K562 (cell line): Measurements from ENCODE around the gene TUT1. TPM values are rescaled to one million over a fixed set of nuclear protein-coding genes. Genes with fewer than 3 reads are reported as not detected.
A peak's percentile ranks its signal among the peaks of the same experiment; 100 is the strongest.

ENCODE experiments used
- CHD1 ChIP-seq: fragments of 200-600 bp; sonication (generic); IDR thresholded peaks from one replicate; pipeline ENCODE4 v1.6.1; 2012; ENCODE audit warnings: mild to moderate bottlenecking, moderate library complexity, low read length, inconsistent platforms
- CREB1 ChIP-seq, 2 experiments: sonication (generic) in 1 of 2; formaldehyde crosslinking in 1 of 2; IDR thresholded peaks; 2 replicates each; pipeline versions ENCODE4 v1.6.1 to v1.8.0; 2012 to 2022; ENCODE audit warnings: inconsistent platforms in 1 of 2, mild to moderate bottlenecking in 1 of 2, missing genetic modification reagents in 1 of 2, moderate library complexity in 1 of 2
- CXXC5 ChIP-seq: fragments of 250-450 bp; sonication (Bioruptor Pico); IDR thresholded peaks from 2 replicates; pipeline ENCODE4 v1.8.0; 2022; ENCODE audit warnings: inconsistent platforms, mild to moderate bottlenecking, moderate library complexity
- E2F6 ChIP-seq, 2 experiments: IDR thresholded peaks; 2 replicates each; pipeline ENCODE4 v1.6.1; 2011; ENCODE audit warnings: borderline replicate concordance in 1 of 2, control low read depth in 1 of 2, low read depth in 1 of 2, low read length in 1 of 2, mild to moderate bottlenecking in 1 of 2, mixed read lengths in 1 of 2, moderate library complexity in 1 of 2; ENCODE audit not compliant: insufficient read depth in 1 of 2, insufficient read length in 1 of 2, poor library complexity in 1 of 2, severe bottlenecking in 1 of 2; ENCODE audit errors: extremely low read depth in 1 of 2
- ERF ChIP-seq: fragments of 450-650 bp; formaldehyde crosslinking; IDR thresholded peaks from 2 replicates; pipeline ENCODE4 v1.4.0; 2020; ENCODE audit warnings: mild to moderate bottlenecking, mixed read lengths
- HCFC1 ChIP-seq: IDR thresholded peaks from 2 replicates; pipeline ENCODE4 v1.6.1; 2012; ENCODE audit warnings: low read depth, low read length, improper control_type of control experiment
- ILK ChIP-seq: fragments of 450-650 bp; IDR thresholded peaks from 2 replicates; pipeline ENCODE4 v1.6.1; 2016; ENCODE audit warnings: missing genetic modification characterization, low read depth, mild to moderate bottlenecking, missing compliant biosample characterization, moderate library complexity, borderline replicate concordance
- KDM2B ChIP-seq: fragments of 250-450 bp; sonication (Bioruptor Pico); IDR thresholded peaks from 2 replicates; pipeline ENCODE4 v1.8.0; 2021; ENCODE audit warnings: mild to moderate bottlenecking, moderate library complexity
- MTA3 ChIP-seq: fragments of 450-650 bp; formaldehyde crosslinking; IDR thresholded peaks from 2 replicates; pipeline ENCODE4 v1.6.1; 2017; ENCODE audit warnings: mild to moderate bottlenecking, borderline replicate concordance
- MTF1 ChIP-seq: fragments of 250-450 bp; sonication (Bioruptor Pico); IDR thresholded peaks from 2 replicates; pipeline ENCODE4 v1.9.0; 2021; ENCODE audit warnings: moderate library complexity, mild to moderate bottlenecking, inconsistent platforms, borderline replicate concordance
- MYC ChIP-seq, 2 experiments: fragments of 250-450 bp in 1 of 2; sonication (Bioruptor Pico) in 1 of 2; IDR thresholded peaks; 2 replicates each; pipeline versions ENCODE4 v1.5.1 to v1.6.1; 2012 to 2021; ENCODE audit warnings: low read depth in 2 of 2, borderline replicate concordance in 1 of 2, improper control_type of control experiment in 1 of 2, low read length in 1 of 2, mild to moderate bottlenecking in 1 of 2, moderate library complexity in 1 of 2
- NONO ChIP-seq, 2 experiments: fragments of 200-400 bp in 1 of 2; fragments of 450-650 bp in 1 of 2; formaldehyde crosslinking in 1 of 2; IDR thresholded peaks; 2 replicates each; pipeline ENCODE4 v1.6.1; 2017; ENCODE audit warnings: low read depth in 2 of 2, mild to moderate bottlenecking in 2 of 2, moderate library complexity in 2 of 2, low read length in 1 of 2
- PATZ1 ChIP-seq: fragments of 250-450 bp; sonication (Bioruptor Pico); IDR thresholded peaks from 2 replicates; pipeline ENCODE4 v1.5.0; 2020; ENCODE audit warnings: mild to moderate bottlenecking, borderline replicate concordance
- PCBP1 ChIP-seq: fragments of 200-400 bp; formaldehyde crosslinking; IDR thresholded peaks from 2 replicates; pipeline ENCODE4 v1.6.1; 2018; ENCODE audit warnings: mild to moderate bottlenecking, low read depth, low read length; ENCODE audit not compliant: poor library complexity, severe bottlenecking
- POLR2A ChIP-seq: fragments of 450-650 bp; conservative IDR thresholded peaks from 2 replicates; pipeline ENCODE4 v1.6.1; 2016
- SAFB ChIP-seq: fragments of 200-400 bp; formaldehyde crosslinking; IDR thresholded peaks from 2 replicates; pipeline ENCODE4 v1.6.1; 2017; ENCODE audit warnings: low read depth, low read length, borderline replicate concordance
- TBP ChIP-seq: optimal IDR thresholded peaks from 2 replicates; pipeline ENCODE3; 2011; ENCODE audit warnings: low read depth, low read length, improper control_type of control experiment
- TEAD1 ChIP-seq, 2 experiments: fragments of 450-650 bp in 1 of 2; sonication (generic) in 1 of 2; formaldehyde crosslinking; IDR thresholded peaks; 2 replicates each; pipeline versions ENCODE4 v1.4.0 to v1.8.0; 2020 to 2022; ENCODE audit warnings: mild to moderate bottlenecking in 2 of 2, missing genetic modification reagents in 1 of 2
- VEZF1 ChIP-seq: fragments of 200-800 bp; sonication (Bioruptor generic); IDR thresholded peaks from 2 replicates; pipeline ENCODE4 v1.6.1; 2017; ENCODE audit warnings: missing genetic modification characterization, missing compliant biosample characterization
- ZFX ChIP-seq: sonication (generic); formaldehyde crosslinking; IDR thresholded peaks from 2 replicates; pipeline ENCODE4 v1.8.0; 2022; ENCODE audit warnings: mild to moderate bottlenecking, missing genetic modification reagents, moderate library complexity
- ZKSCAN3 ChIP-seq: fragments of 250-450 bp; sonication (Bioruptor Pico); IDR thresholded peaks from 2 replicates; pipeline ENCODE4 v1.4.0; 2020
- ZNF12 ChIP-seq: sonication (generic); formaldehyde crosslinking; IDR thresholded peaks from 2 replicates; pipeline ENCODE4 v1.4.0; 2020; ENCODE audit warnings: mild to moderate bottlenecking, missing genetic modification reagents
- polyA plus RNA-seq, 8 experiments: library from polyadenylated mRNA; depleted of rRNA in 4 of 8; stranded (reverse) in 5 of 8; unstranded in 3 of 8; fragments of >200 nt; fragmentation: Nextera tagmentation in 2 of 8; fragmentation: Illumina TruSeq in 1 of 8; extraction: Ambion mirVana in 2 of 8; extraction: Trizol in 1 of 8; gene quantifications; 2 replicates each; pipeline versions ENCODE4 v1.2.1 to v1.2.3, GENCODE V29; 2011 to 2014; ENCODE audit warnings: inconsistent platforms in 1 of 8, missing spikeins in 1 of 8
- total RNA-seq, 7 experiments: library from RNA; depleted of rRNA in 6 of 7; stranded (reverse); fragments of >200 nt in 6 of 7; fragmentation: Illumina TruSeq in 2 of 7; extraction: Trizol in 2 of 7; gene quantifications; 2 replicates each; pipeline versions ENCODE4 v1.2.1 to v1.2.3, GENCODE V29; 2011 to 2021; ENCODE audit warnings: low replicate concordance in 1 of 7

Gene TUT1
- total and polyA plus RNA-seq, 9 of the 15 experiments (the other 6 are each of a cell fraction or from before 2014, with no cell fraction given), result 0.66 to 44.3 (median 15.7) TPM

- TF ChIP-seq CREB1 (IDR thresholded peaks at IDR 0.05), result no peak
- peak; percentile 36; the same call in 1 of the 2 replicates for TF ChIP-seq CREB1 (CRISPR knock-in tag; IDR thresholded peaks at IDR 0.05)
- no peak for TF ChIP-seq PCBP1
- peak; percentile 37 for TF ChIP-seq CXXC5 (CRISPR knock-in tag)
- 0 out of 2 replicates have a peak, but pooled peaks have one; percentile 43 for TF ChIP-seq SAFB
- TF ChIP-seq ZNF12 (CRISPR knock-in tag), result no peak; the same call in 1 of the 2 replicates
- peak; percentile 72 for TF ChIP-seq TBP
- peak; percentile 85 for TF ChIP-seq CHD1
- TF ChIP-seq ILK (tag), result no peak
- TF ChIP-seq TEAD1 (CRISPR knock-in tag; IDR thresholded peaks at IDR 0.05), result no peak; a peak in 1 of 4 replicates
- no peak for TF ChIP-seq ZKSCAN3 (CRISPR knock-in tag)
- TF ChIP-seq ERF (CRISPR knock-in tag), result 0 out of 2 replicates have a peak, but pooled peaks have one; percentile 23
- TF ChIP-seq MTF1 (CRISPR knock-in tag), result no peak
- peak; percentile 32; the same call in 1 of the 2 replicates for TF ChIP-seq POLR2A
- 0 out of 2 replicates have a peak, but pooled peaks have one; percentile 13 for TF ChIP-seq HCFC1
- peak; percentile 94; the same call in 1 of the 2 replicates for TF ChIP-seq KDM2B (CRISPR knock-in tag)
- peak; percentile 83 for TF ChIP-seq VEZF1 (CRISPR knock-in tag)
- TF ChIP-seq NONO (IDR thresholded peaks at IDR 0.05; ENCODE audit: low read depth in 2 of 2, low read length in 1 of 2), result peak in 1 of 2 experiments; percentile 34; a peak in 2 of 4 replicates
- TF ChIP-seq ZFX (CRISPR knock-in tag), result peak; percentile 76
- TF ChIP-seq MYC (IDR thresholded peaks at IDR 0.05; ENCODE audit: low read depth, low read length), result no peak
- TF ChIP-seq MYC (CRISPR knock-in tag; IDR thresholded peaks at IDR 0.05; ENCODE audit: borderline replicate concordance, low read depth), result peak; percentile 7; the same call in 1 of the 2 replicates
- TF ChIP-seq PATZ1 (CRISPR knock-in tag), result no peak
- TF ChIP-seq MTA3, result peak; percentile 23; the same call in 1 of the 2 replicates
- peak in 1 of 2 experiments; percentile 61 for TF ChIP-seq E2F6 (IDR thresholded peaks at IDR 0.05; ENCODE audit: borderline replicate concordance in 1 of 2, extremely low read depth in 1 of 2, insufficient read depth in 1 of 2, insufficient read length in 1 of 2, low read depth in 1 of 2, low read length in 1 of 2, poor library complexity in 1 of 2, severe bottlenecking in 1 of 2)
Measured at GRCh38 chr11:62546244-62546928, 44.9 kb downstream of the TUT1 start, which contains the start of gene AHNAK (continued).
